HG03097 (cell line): Measurements from ENCODE around the gene LTC4S.
A peak's percentile ranks its signal among the peaks of the same experiment; 100 is the strongest.

Source experiments
- ATAC-seq: cut with Tn5 transposase; IDR thresholded peaks from one replicate; pipeline ENCODE4 v1.9.1; 2021; ENCODE audit not compliant: unreplicated experiment, low FRiP score

The LTC4S gene

GRCh38 chr5:179794171-179794570, 385 bp downstream of the LTC4S start:
- ATAC-seq, result no peak

GRCh38 chr5:179794575-179794974, 789 bp downstream of the LTC4S start:
- no peak for ATAC-seq

- no peak for ATAC-seq
These were observed 1.5 kb downstream of the LTC4S start for GRCh38 chr5:179795049-179795862.

GRCh38 chr5:179795863-179796833, 2.4 kb downstream of the LTC4S start:
- peak; percentile 65 for ATAC-seq

- ATAC-seq, result no peak
These were observed 3.3 kb downstream of the LTC4S start for GRCh38 chr5:179796877-179797608.

GRCh38 chr5:179797741-179798140, 4.0 kb downstream of the LTC4S start:
- ATAC-seq, result no peak

GRCh38 chr5:179798144-179798770, 4.5 kb downstream of the LTC4S start:
- no peak for ATAC-seq

GRCh38 chr5:179798771-179799643, 5.2 kb downstream of the LTC4S start:
- no peak for ATAC-seq

GRCh38 chr5:179799644-179799973, 5.8 kb downstream of the LTC4S start:
- no peak for ATAC-seq

GRCh38 chr5:179800071-179800695, 6.4 kb downstream of the LTC4S start:
- no peak for ATAC-seq

GRCh38 chr5:179800696-179801201, 7.0 kb downstream of the LTC4S start:
- ATAC-seq, result no peak

GRCh38 chr5:179801304-179802206, 7.8 kb downstream of the LTC4S start:
- ATAC-seq, result no peak

GRCh38 chr5:179802207-179802883, 8.6 kb downstream of the LTC4S start:
- no peak for ATAC-seq

GRCh38 chr5:179802950-179803562, 9.3 kb downstream of the LTC4S start:
- ATAC-seq, result no peak

- ATAC-seq, result no peak
These were observed 10.1 kb downstream of the LTC4S start for GRCh38 chr5:179803651-179804554.

GRCh38 chr5:179804555-179804947, 10.8 kb downstream of the LTC4S start:
- ATAC-seq, result no peak
